Stimulated activated CD4-positive, alpha-beta T cell treated with anti-CD3 and anti-CD28 coated beads, Interleukin-12 subunit alpha, Interleukin-12 subunit beta, amount 100 ng/mL, for 48 hours (primary cell): ENCODE measurements around the gene PLK5.
"Not testable (repeated sequence)": the region's sequence is repeated elsewhere in the genome, so short reads cannot be mapped to it uniquely, and the experiment has no call there.

Experiments used
- DNase-seq, 3 donors: peaks; one replicate each; pipeline ENCODE4 v3.0.0-alpha.2; 2020; ENCODE audit warnings: low read depth in 2 of 3, low spot score in 1 of 3

PLK5 gene, protein sequence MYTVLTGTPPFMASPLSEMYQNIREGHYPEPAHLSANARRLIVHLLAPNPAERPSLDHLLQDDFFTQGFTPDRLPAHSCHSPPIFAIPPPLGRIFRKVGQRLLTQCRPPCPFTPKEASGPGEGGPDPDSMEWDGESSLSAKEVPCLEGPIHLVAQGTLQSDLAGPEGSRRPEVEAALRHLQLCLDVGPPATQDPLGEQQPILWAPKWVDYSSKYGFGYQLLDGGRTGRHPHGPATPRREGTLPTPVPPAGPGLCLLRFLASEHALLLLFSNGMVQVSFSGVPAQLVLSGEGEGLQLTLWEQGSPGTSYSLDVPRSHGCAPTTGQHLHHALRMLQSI

DNA sequence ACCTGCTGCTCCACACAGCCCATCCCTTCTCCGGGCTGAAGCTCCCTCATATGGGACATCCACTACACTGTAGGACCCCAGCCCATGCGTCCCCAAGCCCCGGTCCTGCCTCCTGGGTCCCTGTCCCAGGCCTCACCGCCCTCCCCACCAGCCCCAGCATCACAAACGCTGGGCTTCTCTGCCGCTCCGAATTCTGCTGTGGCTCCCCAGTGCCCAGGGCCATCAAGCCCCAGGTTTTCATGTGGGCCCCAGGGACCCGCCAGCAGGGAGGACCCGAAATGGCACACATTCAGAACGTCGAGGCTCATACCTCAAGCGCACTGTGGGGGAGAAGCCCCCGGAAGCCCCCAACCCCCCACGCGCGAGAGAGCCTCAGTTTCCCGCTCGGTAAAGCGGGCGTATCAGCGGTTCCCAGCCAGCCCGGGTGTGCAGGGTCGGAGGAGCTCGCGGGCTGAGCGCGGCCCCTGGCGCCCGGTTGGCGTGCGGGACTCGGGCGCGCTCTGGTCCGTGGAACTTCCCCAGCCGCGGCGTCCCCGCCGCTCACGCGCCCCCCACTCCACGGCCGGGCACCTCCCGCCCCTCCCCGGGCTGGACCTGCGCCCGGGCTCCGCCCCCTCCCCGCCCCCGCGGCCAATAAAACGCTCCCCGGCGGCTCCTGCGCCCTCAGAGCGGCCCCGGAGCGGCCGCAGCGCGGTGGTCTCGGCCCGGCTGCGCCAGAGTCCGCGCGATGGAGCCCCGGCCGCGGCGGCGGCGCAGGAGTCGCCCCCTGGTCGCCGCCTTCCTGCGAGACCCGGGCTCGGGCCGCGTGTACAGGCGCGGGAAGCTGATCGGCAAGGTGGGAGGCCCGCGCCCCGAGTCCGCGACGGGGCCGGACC is at the start of gene PLK5:
Gene PLK5 (plus strand): TSS at position 666 of the 875 bp plus-strand sequence. CDS start 2,920 bp downstream, outside the sequence.
- no peak for DNase-seq

GRCh38 chr19:1474765-1475351 is 49.0 kb upstream of the PLK5 start:
- no peak for DNase-seq

DNA sequence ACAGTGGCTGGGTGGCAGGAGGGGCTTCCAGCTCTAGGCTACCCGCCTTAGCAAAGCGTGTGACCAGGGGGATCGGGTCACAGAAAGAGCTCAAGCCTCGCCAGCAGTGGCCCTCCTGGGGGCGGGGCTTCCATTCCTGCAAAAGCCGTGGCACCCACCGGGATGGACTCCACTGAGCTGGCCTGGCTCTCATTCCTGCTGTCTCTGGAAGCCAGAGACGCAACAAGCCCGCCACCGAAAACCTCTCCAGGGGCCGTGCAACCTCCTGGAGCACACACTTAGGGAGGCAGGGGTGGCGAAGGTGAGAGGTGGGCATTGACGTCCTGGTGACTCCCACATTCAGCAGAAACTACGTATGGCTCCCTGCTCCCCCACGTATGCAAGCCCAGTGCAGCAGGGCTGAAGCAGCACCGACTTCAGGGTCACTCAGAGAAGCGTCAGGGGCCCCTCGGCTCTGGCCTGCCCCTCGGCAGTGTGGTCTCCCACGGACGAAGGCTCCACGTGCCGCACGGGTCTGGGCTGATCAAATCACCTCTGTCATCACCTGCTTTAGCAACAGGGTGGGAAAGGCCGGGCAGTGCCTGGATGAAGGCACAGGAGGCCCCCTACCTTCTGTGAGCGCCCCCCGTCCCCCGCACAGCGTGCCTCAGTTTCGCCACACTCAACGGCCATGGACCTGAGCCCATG is 48.0 kb upstream of the PLK5 start:
- DNase-seq = no peak

DNA sequence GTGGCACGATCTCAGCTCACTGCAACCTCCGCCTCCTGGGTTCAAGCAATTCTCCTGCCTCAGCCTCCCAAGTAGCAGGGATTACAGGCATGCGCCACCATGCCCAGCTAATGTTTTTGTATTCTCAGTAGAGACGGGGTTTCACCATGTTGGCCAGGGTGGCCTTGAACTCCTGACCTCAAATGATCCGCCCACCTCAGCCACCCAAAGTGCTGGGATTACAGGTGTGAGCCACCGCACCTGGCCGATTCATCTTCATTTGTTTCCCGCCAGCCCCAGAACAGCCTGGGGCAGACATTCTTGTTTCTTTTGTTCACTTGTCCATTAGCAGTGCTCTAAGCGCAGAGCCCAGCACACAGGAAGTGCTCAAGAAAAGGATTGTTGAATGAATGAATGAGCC is 46.8 kb upstream of the PLK5 start:
- DNase-seq = not testable (repeated sequence)

GRCh38 chr19:1478934-1479707 is 44.8 kb upstream of the PLK5 start, which contains the start of gene C19orf25:
Gene C19orf25 (minus strand): TSS chr19:1479215. CDS start chr19:1478903, 312 bp downstream.
- peak; percentile 90 to 93 (median 91) for DNase-seq

- DNase-seq = no peak
Observed at GRCh38 chr19:1481224-1481892, 42.5 kb upstream of the PLK5 start.

- DNase-seq = no peak
Observed at GRCh38 chr19:1481893-1482360, 42.0 kb upstream of the PLK5 start.

DNA sequence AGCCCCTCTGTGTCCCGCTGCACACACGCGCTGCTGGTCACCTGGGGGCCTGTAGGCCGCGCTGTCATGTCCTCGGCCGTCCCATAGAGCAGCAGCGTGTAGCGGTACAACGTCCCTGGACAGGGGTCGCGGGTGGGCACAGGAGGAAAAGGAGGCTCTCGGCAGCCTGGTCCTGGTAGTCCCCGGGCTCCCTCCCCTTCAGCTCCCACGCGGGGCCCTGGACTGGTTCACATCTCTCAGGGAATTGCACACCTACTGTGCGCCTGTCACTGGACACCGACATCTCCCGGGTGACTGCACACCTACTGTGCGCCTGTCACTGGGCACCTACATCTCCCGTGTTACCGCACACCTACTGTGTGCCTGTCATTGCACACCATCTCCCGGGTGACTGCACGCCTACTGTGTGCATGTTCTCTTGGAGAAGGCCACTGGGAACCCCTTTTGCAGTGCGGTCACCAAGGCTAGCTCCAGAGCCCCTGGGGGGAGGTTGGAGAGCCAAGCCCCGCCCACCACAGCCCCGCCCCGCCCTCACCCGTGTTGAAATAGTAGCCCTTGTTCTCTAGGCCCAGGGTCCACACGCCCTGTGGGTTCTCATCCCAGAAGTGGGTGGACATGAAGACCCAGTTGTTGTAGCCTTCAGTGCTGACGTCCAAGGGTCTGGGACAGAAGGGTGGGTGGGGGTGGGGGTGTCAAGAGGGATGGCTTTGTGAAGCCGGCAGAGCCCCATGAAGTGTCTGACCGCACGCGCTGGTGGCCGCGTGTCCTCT is 41.3 kb upstream of the PLK5 start:
- no peak for DNase-seq

GRCh38 chr19:1483131-1483978 is 40.5 kb upstream of the PLK5 start:
- no peak for DNase-seq

- no peak for DNase-seq
Observed at GRCh38 chr19:1483979-1484428, 39.9 kb upstream of the PLK5 start.

DNA sequence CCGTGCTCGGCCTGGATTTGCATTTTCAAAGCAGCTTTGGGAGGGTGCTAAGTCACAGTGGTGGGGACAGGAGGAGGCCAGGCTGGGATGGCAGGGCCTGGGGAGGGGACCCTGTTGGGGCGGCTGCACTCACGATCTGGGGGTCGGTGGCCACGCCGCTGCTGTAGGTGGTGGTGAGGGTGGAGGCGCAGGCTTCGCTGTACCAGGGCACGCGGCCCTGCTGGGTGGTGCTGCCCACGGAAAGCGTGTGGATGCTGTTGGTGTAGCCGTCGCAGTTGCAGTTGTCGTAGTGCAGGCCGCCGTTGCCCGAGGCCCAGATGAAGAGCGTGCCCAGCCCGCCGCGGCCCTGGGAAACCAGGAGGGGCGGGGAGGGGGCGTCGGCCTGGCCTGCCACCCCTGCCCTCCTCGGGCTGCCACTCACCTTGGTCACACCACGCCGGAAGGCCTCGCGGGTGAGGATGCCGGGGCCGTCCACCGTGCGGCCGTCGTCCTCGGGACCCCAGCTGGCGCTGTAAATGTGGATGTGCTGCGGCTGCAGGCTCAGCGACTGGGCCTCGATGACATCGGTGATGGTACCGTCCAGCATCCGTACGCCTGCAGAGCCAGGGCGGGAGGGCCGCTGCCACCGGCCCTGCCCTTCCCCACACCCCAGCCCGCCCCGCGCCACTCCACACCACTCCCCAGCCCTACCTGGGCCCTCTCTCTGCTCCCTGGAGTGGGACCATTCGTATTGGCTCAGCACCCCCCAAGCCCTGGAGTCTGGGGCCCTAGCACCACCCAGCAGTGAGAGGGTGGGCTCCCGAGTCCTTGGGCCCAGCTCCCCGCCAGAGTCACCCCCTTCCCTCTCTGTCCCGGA is 36.9 kb upstream of the PLK5 start:
- DNase-seq = no peak

DNA sequence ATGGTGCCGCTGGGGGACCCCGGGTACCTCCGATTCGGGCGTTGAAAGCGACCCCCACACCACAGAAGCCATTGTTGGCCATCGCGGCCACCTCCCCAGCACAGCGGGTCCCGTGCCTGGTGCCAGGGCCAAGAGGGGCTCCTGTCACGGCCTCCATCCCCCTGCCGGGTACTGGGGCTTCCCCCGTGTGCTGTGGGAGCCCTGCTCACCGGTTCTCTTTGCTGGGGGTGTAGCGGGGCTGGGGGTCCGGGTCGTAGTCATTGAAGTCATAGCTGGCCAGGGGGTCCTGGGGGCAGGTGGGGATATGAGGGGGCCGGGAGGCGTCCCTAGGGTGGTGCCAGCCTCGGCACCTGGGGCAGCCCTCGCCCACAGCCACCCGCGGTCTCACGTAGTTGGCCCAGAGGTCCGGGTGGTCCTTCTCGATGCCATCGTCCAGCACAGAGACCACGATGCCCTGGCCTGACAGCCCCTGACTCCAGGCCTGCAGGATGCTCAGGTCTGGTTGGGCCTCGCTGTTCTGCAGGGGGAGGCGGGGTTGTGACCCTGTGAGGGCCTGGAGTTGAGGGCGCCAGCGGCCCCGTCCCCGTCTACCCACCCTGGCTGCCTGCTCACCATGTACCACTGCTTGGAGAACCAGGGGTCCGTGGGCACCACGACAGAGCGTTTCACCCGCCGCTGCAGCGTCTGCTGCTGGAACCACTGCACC is 36.1 kb upstream of the PLK5 start:
- no peak for DNase-seq

DNA sequence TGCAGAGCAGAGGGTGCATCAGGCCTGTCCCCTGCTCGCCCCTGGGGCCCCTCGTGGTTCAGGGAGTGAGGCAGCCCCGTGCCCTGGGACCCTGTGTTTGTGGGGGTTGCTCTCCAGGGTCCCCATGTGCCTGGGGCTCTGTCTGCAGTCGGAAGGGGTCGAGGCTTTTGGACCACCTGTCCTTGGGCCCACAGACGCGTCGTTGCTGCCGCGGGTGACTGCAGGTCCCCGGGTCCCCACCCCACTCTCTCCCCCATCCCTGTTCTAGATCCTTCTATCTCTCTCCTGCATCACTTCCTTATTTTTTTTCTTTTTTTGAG is 35.6 kb upstream of the PLK5 start:
- no peak for DNase-seq

DNA sequence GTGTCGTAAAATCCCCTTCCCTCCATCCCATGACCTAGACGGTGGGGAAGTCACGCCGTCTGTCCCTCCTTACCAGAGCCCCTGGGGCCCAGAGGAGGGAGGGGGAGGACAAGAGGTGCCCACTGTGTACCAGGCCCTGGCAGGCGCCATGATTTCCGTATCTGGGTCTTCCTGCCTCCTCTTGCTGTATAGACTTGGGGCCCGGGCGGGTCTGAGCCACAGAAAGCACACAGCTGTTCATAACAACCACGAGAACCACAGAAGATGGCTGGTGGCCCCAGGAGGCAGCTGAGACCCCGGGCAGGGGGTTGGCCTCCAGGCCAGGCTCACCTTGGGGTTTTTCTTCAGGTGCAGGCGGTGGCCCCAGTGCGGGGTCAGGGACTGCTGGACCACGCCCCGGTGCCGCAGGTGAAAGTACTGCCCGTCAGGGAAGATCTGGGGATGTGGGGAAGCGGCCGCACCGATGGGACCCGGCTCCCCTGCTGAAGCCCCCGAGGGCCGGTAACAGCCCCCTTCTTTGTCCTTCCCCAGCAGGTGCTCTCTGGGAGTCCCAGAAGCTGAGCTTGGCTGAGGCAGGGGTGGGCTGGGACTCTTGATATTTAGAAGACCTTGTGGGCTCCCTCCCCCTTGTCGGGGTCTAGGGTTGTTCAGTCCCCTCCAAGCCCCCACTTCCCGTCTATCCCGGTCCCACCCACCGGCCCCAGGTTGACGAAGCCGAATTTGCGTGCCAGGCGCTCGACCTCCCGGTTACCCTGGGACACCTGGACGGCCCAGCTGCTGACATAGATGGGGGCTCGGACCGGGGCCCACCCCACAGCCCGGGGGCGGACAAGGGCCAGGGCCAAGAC is 34.2 kb upstream of the PLK5 start:
- no peak for DNase-seq

- DNase-seq = peak; percentile 96 to 99 (median 99)
Observed at GRCh38 chr19:1490311-1491113, 33.4 kb upstream of the PLK5 start, which contains the start of gene PCSK4. Gene PCSK4 (minus strand): TSS chr19:1490350. CDS start chr19:1490346, 4 bp downstream.
